Measurements from ENCODE around the gene SCEL. TPM values are rescaled to one million over a fixed set of nuclear protein-coding genes. Genes with fewer than 3 reads are reported as not detected.

The SCEL gene
- total and polyA plus RNA-seq, 2 of the 8 experiments (the other 6 are each of a cell fraction or from before 2014, with no cell fraction given), result not detected

- TF ChIP-seq CHD7 (IDR thresholded peaks at IDR 0.05; ENCODE audit: insufficient replicate concordance, low read length) (no peak), MAX (IDR thresholded peaks at IDR 0.05) (no peak), CTBP2 (IDR thresholded peaks at IDR 0.05; ENCODE audit: borderline replicate concordance, insufficient read depth, insufficient read length, low read length) (no peak), RXRA (IDR thresholded peaks at IDR 0.05; ENCODE audit: insufficient read depth, low read depth, low read length) (no peak), KDM5A (IDR thresholded peaks at IDR 0.05; ENCODE audit: low read length) (no peak), CHD2 (IDR thresholded peaks at IDR 0.05; ENCODE audit: low read length) (no peak), SRF (IDR thresholded peaks at IDR 0.05; ENCODE audit: low read depth, low read length) (no peak), SP4 (IDR thresholded peaks at IDR 0.05; ENCODE audit: low read length) (no peak), CBX8 (IDR thresholded peaks at IDR 0.05; ENCODE audit: borderline replicate concordance, low read depth, low read length) (no peak), BACH1 (IDR thresholded peaks at IDR 0.05; ENCODE audit: low read length) (no peak), MAFK (IDR thresholded peaks at IDR 0.05; ENCODE audit: low read depth, low read length) (no peak)
Observed at GRCh38 chr13:77678691-77679235, 143.3 kb downstream of the SCEL start (continued).
